H1 (cell line): ENCODE measurements around the gene BAG1. TPM values are rescaled to one million over a fixed set of nuclear protein-coding genes. Genes with fewer than 3 reads are reported as not detected.

Experiments used
- CTCF ChIA-PET: fragments of 300-600 bp; sonication (Branson Sonifier 250); formaldehyde crosslinking; loops from one replicate; lab custom pipeline; 2021; ENCODE audit not compliant: partially characterized antibody; lab: Charles Lee
- POLR2A ChIA-PET: fragments of 300-600 bp; sonication (Branson Sonifier 250); formaldehyde crosslinking; loops from one replicate; lab custom pipeline; 2021; ENCODE audit warnings: inconsistent platforms; ENCODE audit not compliant: partially characterized antibody; lab: Charles Lee
- DNase-seq, 2 experiments: peaks; one replicate each; pipeline versions ENCODE4 v3.0.0 to v3.0.0-alpha.2; 2010 to 2022; ENCODE audit warnings: low spot score in 2 of 2, low read depth in 1 of 2, mixed read lengths in 1 of 2
- FAIRE-seq: peaks from 2 replicates; lab custom pipeline; 2011; peaks lifted over from hg19 to GRCh38; lab: Jason Lieb, UNC
- H2AFZ ChIP-seq: 2 replicates; pipeline ENCODE4 v1.8.1; 2012; ENCODE audit warnings: low read length, inconsistent platforms
- H2AK5ac ChIP-seq: 2 replicates; pipeline ENCODE4 v1.6.1; 2013; ENCODE audit warnings: low read depth, low read length
- H2BK120ac ChIP-seq: replicated peaks from 2 replicates; pipeline ENCODE3; 2013; ENCODE audit warnings: low read depth, low read length, inconsistent platforms
- H2BK12ac ChIP-seq: 2 replicates; pipeline ENCODE4 v1.6.1; 2013; ENCODE audit warnings: low read depth, low read length
- H2BK15ac ChIP-seq: 2 replicates; pipeline ENCODE4 v1.6.1; 2013; ENCODE audit warnings: low read length
- H2BK20ac ChIP-seq: 2 replicates; pipeline ENCODE4 v1.6.1; 2013; ENCODE audit warnings: low read length
- H2BK5ac ChIP-seq: 2 replicates; pipeline ENCODE4 v1.6.1; 2013; ENCODE audit warnings: low read depth, low read length
- H3K14ac ChIP-seq: 2 replicates; pipeline ENCODE4 v1.6.1; 2013; ENCODE audit warnings: inconsistent platforms; ENCODE audit not compliant: insufficient read length
- H3K18ac ChIP-seq: 2 replicates; pipeline ENCODE4 v1.6.1; 2013; ENCODE audit warnings: low read length; ENCODE audit errors: extremely low read depth
- H3K23ac ChIP-seq: 2 replicates; pipeline ENCODE4 v1.6.1; 2013; ENCODE audit warnings: inconsistent platforms; ENCODE audit not compliant: insufficient read length
- H3K23me2 ChIP-seq: 2 replicates; pipeline ENCODE4 v1.6.1; 2013; ENCODE audit warnings: low read depth, low read length
- H3K27ac ChIP-seq: 2 replicates; pipeline ENCODE4 v1.6.1; 2011; ENCODE audit warnings: low read depth, low read length, inconsistent platforms
- H3K27me3 ChIP-seq, 4 experiments: replicated peaks in 1 of 4; 1 replicate in 1 of 4; 2 replicates in 3 of 4; pipeline versions ENCODE4 v1.6.1 to v1.8.1; 2011 to 2013; ENCODE audit warnings: low read length in 3 of 4, mild to moderate bottlenecking in 3 of 4, inconsistent platforms in 2 of 4, mixed read lengths in 2 of 4, moderate library complexity in 1 of 4; ENCODE audit not compliant: control insufficient read depth in 3 of 4, insufficient read depth in 3 of 4; ENCODE audit errors: extremely low read depth in 1 of 4
- H3K36me3 ChIP-seq, 4 experiments: 2 replicates each; pipeline versions ENCODE4 v1.6.1 to v1.8.1; 2011 to 2013; ENCODE audit warnings: mild to moderate bottlenecking in 4 of 4, low read length in 3 of 4, moderate library complexity in 2 of 4, control low read depth in 1 of 4, inconsistent platforms in 1 of 4; ENCODE audit not compliant: insufficient read depth in 4 of 4, control insufficient read depth in 2 of 4
- H3K4ac ChIP-seq: replicated peaks from 2 replicates; pipeline ENCODE3; 2013; ENCODE audit warnings: low read length, low read depth, mixed read lengths, inconsistent platforms; ENCODE audit not compliant: insufficient read length
- H3K4me1 ChIP-seq, 4 experiments: replicated peaks in 1 of 4; 1 replicate in 1 of 4; 2 replicates in 3 of 4; pipeline versions ENCODE4 v1.6.1 to v1.8.1; 2011 to 2013; ENCODE audit warnings: low read length in 3 of 4, inconsistent platforms in 2 of 4, mixed read lengths in 1 of 4; ENCODE audit not compliant: insufficient read depth in 4 of 4, control insufficient read depth in 3 of 4
- H3K4me2 ChIP-seq, 2 experiments: 2 replicates each; pipeline versions ENCODE4 v1.6.1 to v1.8.1; 2011 to 2013; ENCODE audit warnings: low read depth in 2 of 2, low read length in 2 of 2, control low read depth in 1 of 2, inconsistent platforms in 1 of 2, mild to moderate bottlenecking in 1 of 2; ENCODE audit not compliant: insufficient read depth in 1 of 2
- H3K4me3 ChIP-seq, 4 experiments: fragments of 200-600, 300-600 bp in 1 of 4; sonication (generic), shearing (Covaris generic), sonication (Bioruptor Twin) in 1 of 4; 2 replicates each; pipeline versions ENCODE4 v1.5.1 to v1.8.1; 2011 to 2016; ENCODE audit warnings: low read length in 4 of 4, low read depth in 3 of 4, control low read depth in 2 of 4, inconsistent platforms in 2 of 4, mild to moderate bottlenecking in 2 of 4, mixed read lengths in 1 of 4, moderate library complexity in 1 of 4; ENCODE audit not compliant: insufficient read depth in 2 of 4; ENCODE audit errors: extremely low read depth in 1 of 4
- H3K56ac ChIP-seq: replicated peaks from 2 replicates; pipeline ENCODE3; 2013; ENCODE audit warnings: low read depth, mild to moderate bottlenecking, mixed read lengths, low read length, inconsistent platforms; ENCODE audit not compliant: insufficient read length
- H3K79me1 ChIP-seq: 2 replicates; pipeline ENCODE4 v1.6.1; 2013; ENCODE audit warnings: low read depth, low read length, control low read depth
- H3K79me2 ChIP-seq, 2 experiments: 2 replicates each; pipeline versions ENCODE4 v1.6.1 to v1.8.1; 2012 to 2013; ENCODE audit warnings: low read length in 2 of 2, mild to moderate bottlenecking in 2 of 2, inconsistent platforms in 1 of 2; ENCODE audit not compliant: insufficient read depth in 2 of 2, control insufficient read depth in 1 of 2
- H3K9ac ChIP-seq, 4 experiments: replicated peaks in 1 of 4; 1 replicate in 1 of 4; 2 replicates in 3 of 4; pipeline versions ENCODE4 v1.6.1 to v1.8.1; 2011 to 2013; ENCODE audit warnings: low read depth in 3 of 4, low read length in 3 of 4, control low read depth in 2 of 4, mild to moderate bottlenecking in 2 of 4, moderate library complexity in 2 of 4, inconsistent platforms in 1 of 4; ENCODE audit errors: extremely low read depth in 1 of 4
- H3K9me3 ChIP-seq, 2 experiments: 2 replicates each; pipeline versions ENCODE4 v1.6.1 to v1.8.1; 2012 to 2013; ENCODE audit warnings: mild to moderate bottlenecking in 2 of 2, moderate library complexity in 2 of 2, control low read depth in 1 of 2, inconsistent platforms in 1 of 2, low read depth in 1 of 2, low read length in 1 of 2, mixed read lengths in 1 of 2; ENCODE audit not compliant: insufficient read depth in 2 of 2
- H4K20me1 ChIP-seq, 2 experiments: replicated peaks in 1 of 2; 2 replicates each; pipeline versions ENCODE3 to v1.8.1; 2011 to 2013; ENCODE audit warnings: inconsistent platforms in 2 of 2, low read length in 2 of 2, mild to moderate bottlenecking in 1 of 2; ENCODE audit not compliant: insufficient read depth in 2 of 2, control insufficient read depth in 1 of 2
- H4K5ac ChIP-seq: 2 replicates; pipeline ENCODE4 v1.6.1; 2013; ENCODE audit warnings: low read length, low read depth, mixed read lengths, inconsistent platforms; ENCODE audit not compliant: insufficient read length
- H4K8ac ChIP-seq: 2 replicates; pipeline ENCODE4 v1.8.0; 2013; ENCODE audit warnings: mild to moderate bottlenecking, moderate library complexity, low read length, inconsistent platforms; ENCODE audit not compliant: insufficient read depth; ENCODE audit errors: extremely low read depth
- H4K91ac ChIP-seq: replicated peaks from 2 replicates; pipeline ENCODE3; 2013; ENCODE audit warnings: low read length, mixed read lengths, inconsistent platforms; ENCODE audit not compliant: insufficient read length
- CBX8 ChIP-seq: fragments of 300-800, 300-1000 bp; sonication (generic); IDR thresholded peaks from 2 replicates; pipeline ENCODE4 v1.7.1; 2016; ENCODE audit warnings: low read depth, low read length, borderline replicate concordance
- CHD2 ChIP-seq: IDR thresholded peaks from 2 replicates; pipeline ENCODE4 v1.6.1; 2012; ENCODE audit warnings: low read length, improper control_type of control experiment
- JUND ChIP-seq: IDR thresholded peaks from 2 replicates; pipeline ENCODE4 v1.6.1; 2011; ENCODE audit warnings: mild to moderate bottlenecking, improper control_type of control experiment, low read length
- RAD21 ChIP-seq, 2 experiments: IDR thresholded peaks in 1 of 2; conservative IDR thresholded peaks in 1 of 2; 2 replicates each; pipeline ENCODE4 v1.6.1; 2011; ENCODE audit warnings: low read depth in 2 of 2, low read length in 2 of 2, improper control_type of control experiment in 1 of 2, inconsistent platforms in 1 of 2, mild to moderate bottlenecking in 1 of 2, moderate library complexity in 1 of 2
- SIX5 ChIP-seq: IDR thresholded peaks from 2 replicates; pipeline ENCODE4 v1.6.1; 2011; ENCODE audit warnings: mild to moderate bottlenecking, low read depth, low read length
- YY1 ChIP-seq: IDR thresholded peaks from 2 replicates; pipeline ENCODE4 v1.6.1; 2011; ENCODE audit warnings: low read depth, mild to moderate bottlenecking, low read length
- whole genome bisulfite sequencing, 2 experiments: shearing (Covaris generic) in 1 of 2; methylation state at CpG; one replicate each; pipeline versions ENCODE4 v1.1.6 to v1.1.7; 2013 to 2015; ENCODE audit warnings: low lambda C conversion rate in 2 of 2, mixed read lengths in 2 of 2, inconsistent platforms in 1 of 2, low coverage in 1 of 2, missing lambda C conversion rate in 1 of 2; ENCODE audit not compliant: insufficient replicate concordance in 2 of 2, insufficient coverage in 1 of 2, insufficient read length in 1 of 2; ENCODE audit errors: extremely low coverage in 1 of 2, missing lambda C conversion rate in 1 of 2; 5-methylcytosine and 5-hydroxymethylcytosine counted together
- polyA plus RNA-seq, 7 experiments: library from polyadenylated mRNA; depleted of rRNA in 3 of 7; stranded (reverse) in 5 of 7; unstranded in 2 of 7; fragments of >200 nt in 5 of 7; fragments of 200-250 nt in 2 of 7; gene quantifications; 1 replicate in 5 of 7; 2 replicates in 1 of 7; 4 replicates in 1 of 7; pipeline versions ENCODE4 v1.2.1 to v1.2.3, GENCODE V29; 2011 to 2013; ENCODE audit warnings: missing spikeins in 2 of 7, mixed read lengths in 2 of 7
- total RNA-seq: library from RNA; stranded (reverse); fragmentation: NEBNext Ultra II Directional; extraction: Animal tissue kit (Norgen Biotek cat#: 25700); gene quantifications from 2 replicates; pipeline ENCODE4 v1.2.1, GENCODE V29; 2021
- TF ChIP-seq, protein P1 (sequence below): IDR thresholded peaks from 2 replicates; pipeline ENCODE4 v1.6.1; 2011; ENCODE audit warnings: low read depth, mild to moderate bottlenecking, low read length; ENCODE audit not compliant: insufficient read depth

BAG1 gene
- total and polyA plus RNA-seq, 2 of the 8 experiments (the other 6 are each of a cell fraction or from before 2014, with no cell fraction given): 14.7 to 59.8 TPM

DNA sequence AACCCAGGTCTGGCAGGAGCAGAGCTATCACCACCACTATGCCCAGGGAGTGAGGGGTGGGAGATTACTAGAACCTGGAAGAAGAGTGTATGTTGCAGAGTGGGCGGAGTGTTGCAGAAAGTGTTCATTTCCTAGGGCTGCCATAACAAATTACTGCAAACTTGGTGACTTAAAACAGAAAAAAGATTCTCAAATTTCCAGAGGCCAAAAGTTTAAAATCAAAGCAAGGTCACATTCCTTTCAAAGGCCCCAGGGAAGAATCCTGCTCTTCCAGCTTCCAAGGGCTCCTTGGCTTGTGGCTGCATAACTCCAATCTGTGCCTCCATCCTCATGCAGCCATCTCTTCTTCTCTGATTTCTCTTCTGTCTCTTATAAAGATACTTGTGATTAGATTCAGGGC, 55.1 kb downstream of the BAG1 start:
- Histone ChIP-seq H3K18ac (no peak overlapping the region), H4K5ac (no peak overlapping the region)
- TF ChIP-seq JUND (no peak), RAD21 (IDR thresholded peaks at IDR 0.05 in 1 of 2, conservative IDR thresholded peaks at IDR 0.05 in 1 of 2; ENCODE audit: low read depth in 2 of 2, low read length in 2 of 2) (no peak), CBX8 (no peak), SIX5 (no peak), CHD2 (no peak), YY1 (no peak)
- TF ChIP-seq, protein P1, sequence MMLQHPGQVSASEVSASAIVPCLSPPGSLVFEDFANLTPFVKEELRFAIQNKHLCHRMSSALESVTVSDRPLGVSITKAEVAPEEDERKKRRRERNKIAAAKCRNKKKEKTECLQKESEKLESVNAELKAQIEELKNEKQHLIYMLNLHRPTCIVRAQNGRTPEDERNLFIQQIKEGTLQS: no peak
- TF ChIP-seq, all 59 proteins: peak for 0
- no peaks in the 10 kb centered on the region for H3K36me3 ChIP-seq
- CTCF ChIA-PET: interaction anchor here (0.9 to 1.9 kb wide), 7 partner anchors 8 to 114 kb away, joined by 3 to 7 read pairs (median 3); no protein-coding TSS in a partner anchor
- H4K20me1 ChIP-seq: no peaks in the 10 kb centered on the region
- no peak overlapping the region for H4K91ac ChIP-seq
- H3K9ac ChIP-seq: no peak overlapping the region
- no peaks in the 10 kb centered on the region for H3K79me1 ChIP-seq
- no peak overlapping the region for H2AFZ ChIP-seq
- DNase-seq (no peak), FAIRE-seq (no peak)
- H3K27me3 ChIP-seq: no peaks in the 10 kb centered on the region
- H3K9me3 ChIP-seq: no peaks in the 10 kb centered on the region
- H3K4me2 ChIP-seq: no peak overlapping the region
- H3K4ac ChIP-seq: no peak overlapping the region
- no peak overlapping the region for H2BK120ac ChIP-seq
- no peak overlapping the region for H4K8ac ChIP-seq
- no peak overlapping the region for H3K27ac ChIP-seq
- H2BK15ac ChIP-seq: no peak overlapping the region
- POLR2A ChIA-PET: no interaction called here
- no peaks in the 10 kb centered on the region for H3K4me1 ChIP-seq
- H3K79me2 ChIP-seq: no peaks in the 10 kb centered on the region
- H3K56ac ChIP-seq: no peak overlapping the region
- no peak overlapping the region for H3K4me3 ChIP-seq
- H2BK5ac ChIP-seq: no peak overlapping the region
- H3K23me2 ChIP-seq: no peaks in the 10 kb centered on the region
- H3K14ac ChIP-seq: no peak overlapping the region
- H3K23ac ChIP-seq: no peak overlapping the region
- no peak overlapping the region for H2BK12ac ChIP-seq
- H2AK5ac ChIP-seq: no peak overlapping the region
- no peak overlapping the region for H2BK20ac ChIP-seq
- WGBS, 2 experiments: 88% methylated on average over 1 of the region's 1 CpG; no CpG with 5 or more reads in 1 of the 2 experiments
